ENCODE data around the gene A2ML1. TPM values are rescaled to one million over a fixed set of nuclear protein-coding genes. Genes with fewer than 3 reads are reported as not detected.

Gene A2ML1
- total RNA-seq, 1 donor from 2014 or later: not detected

- no peaks in the 10 kb centered on the region for H3K9me3 Mint-ChIP-seq (ENCODE audit: low read depth)
- no peak overlapping the region for H3K27ac Mint-ChIP-seq (ENCODE audit: unreplicated experiment)
- TF ChIP-seq, protein P1, sequence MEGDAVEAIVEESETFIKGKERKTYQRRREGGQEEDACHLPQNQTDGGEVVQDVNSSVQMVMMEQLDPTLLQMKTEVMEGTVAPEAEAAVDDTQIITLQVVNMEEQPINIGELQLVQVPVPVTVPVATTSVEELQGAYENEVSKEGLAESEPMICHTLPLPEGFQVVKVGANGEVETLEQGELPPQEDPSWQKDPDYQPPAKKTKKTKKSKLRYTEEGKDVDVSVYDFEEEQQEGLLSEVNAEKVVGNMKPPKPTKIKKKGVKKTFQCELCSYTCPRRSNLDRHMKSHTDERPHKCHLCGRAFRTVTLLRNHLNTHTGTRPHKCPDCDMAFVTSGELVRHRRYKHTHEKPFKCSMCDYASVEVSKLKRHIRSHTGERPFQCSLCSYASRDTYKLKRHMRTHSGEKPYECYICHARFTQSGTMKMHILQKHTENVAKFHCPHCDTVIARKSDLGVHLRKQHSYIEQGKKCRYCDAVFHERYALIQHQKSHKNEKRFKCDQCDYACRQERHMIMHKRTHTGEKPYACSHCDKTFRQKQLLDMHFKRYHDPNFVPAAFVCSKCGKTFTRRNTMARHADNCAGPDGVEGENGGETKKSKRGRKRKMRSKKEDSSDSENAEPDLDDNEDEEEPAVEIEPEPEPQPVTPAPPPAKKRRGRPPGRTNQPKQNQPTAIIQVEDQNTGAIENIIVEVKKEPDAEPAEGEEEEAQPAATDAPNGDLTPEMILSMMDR (IDR thresholded peaks at IDR 0.05): no peak
- no peak for DNase-seq (ENCODE audit: low spot score)
- no peak overlapping the region for H3K4me3 Mint-ChIP-seq (ENCODE audit: unreplicated experiment)
- no peaks in the 10 kb centered on the region for H3K36me3 Mint-ChIP-seq (ENCODE audit: low read depth)
- H3K27me3 Mint-ChIP-seq (ENCODE audit: low read depth): peaks cover 13% of the 10 kb centered on the region
- no peaks in the 10 kb centered on the region for H3K4me1 Mint-ChIP-seq (ENCODE audit: low read depth)
These were observed 8.7 kb downstream of the A2ML1 start for GRCh38 chr12:8831116-8831515.

GRCh38 chr12:8832500-8832899 lies 10.1 kb downstream of the A2ML1 start:
- Mint-ChIP-seq H3K27me3 (ENCODE audit: low read depth) (peaks cover 16% of the 10 kb centered on the region), H3K27ac (ENCODE audit: unreplicated experiment) (no peak overlapping the region), H3K9me3 (ENCODE audit: low read depth) (no peaks in the 10 kb centered on the region), H3K4me1 (ENCODE audit: low read depth) (no peaks in the 10 kb centered on the region), H3K4me3 (ENCODE audit: unreplicated experiment) (no peak overlapping the region), H3K36me3 (ENCODE audit: low read depth) (no peaks in the 10 kb centered on the region)
- TF ChIP-seq, protein P1 (IDR thresholded peaks at IDR 0.05): no peak
- no peak for DNase-seq (ENCODE audit: low spot score)

DNA sequence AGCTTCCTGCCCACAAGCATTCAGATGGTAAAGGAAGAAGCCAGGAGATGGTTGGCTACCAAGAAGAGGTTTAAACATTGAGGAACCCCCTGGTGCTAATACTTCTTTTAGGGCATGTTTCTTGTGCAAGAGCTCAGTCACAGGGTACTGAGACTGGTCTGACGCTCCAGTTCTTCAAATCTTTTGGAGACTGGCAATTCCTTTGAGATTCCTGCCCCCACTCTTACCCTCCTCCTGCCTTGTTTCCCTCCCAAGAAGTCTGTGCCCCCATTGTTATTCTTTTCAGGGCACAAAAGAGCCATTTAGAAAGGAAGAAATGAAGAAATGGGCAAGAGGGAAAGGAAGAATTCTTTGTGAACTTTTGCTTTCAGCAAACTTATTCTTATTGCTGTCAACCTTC lies 11.8 kb downstream of the A2ML1 start:
- DNase-seq (ENCODE audit: low spot score): no peak
- TF ChIP-seq, protein P1 (IDR thresholded peaks at IDR 0.05): no peak
- H3K27ac Mint-ChIP-seq (ENCODE audit: unreplicated experiment): no peak overlapping the region
- H3K9me3 Mint-ChIP-seq (ENCODE audit: low read depth): no peaks in the 10 kb centered on the region
- no peaks in the 10 kb centered on the region for H3K4me1 Mint-ChIP-seq (ENCODE audit: low read depth)
- H3K27me3 Mint-ChIP-seq (ENCODE audit: low read depth): peaks cover 25% of the 10 kb centered on the region
- no peaks in the 10 kb centered on the region for H3K36me3 Mint-ChIP-seq (ENCODE audit: low read depth)
- H3K4me3 Mint-ChIP-seq (ENCODE audit: unreplicated experiment): no peak overlapping the region

DNA sequence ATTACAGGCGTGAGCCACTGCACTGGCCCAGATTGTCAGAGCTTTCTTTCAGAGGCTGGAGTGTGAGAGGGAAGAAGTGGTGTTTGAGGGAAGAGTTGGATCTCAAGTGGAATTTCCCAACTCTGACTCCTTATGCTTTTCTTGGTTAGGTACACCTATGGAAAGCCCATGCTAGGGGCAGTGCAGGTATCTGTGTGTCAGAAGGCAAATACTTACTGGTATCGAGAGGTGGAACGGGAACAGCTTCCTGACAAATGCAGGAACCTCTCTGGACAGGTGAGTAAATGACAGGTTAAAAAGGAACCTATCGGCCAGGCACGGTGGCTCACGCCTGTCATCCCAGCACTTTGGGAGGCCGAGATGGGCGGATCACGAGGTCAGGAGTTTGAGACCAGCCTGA lies 14.9 kb downstream of the A2ML1 start:
- Mint-ChIP-seq H3K27ac (ENCODE audit: unreplicated experiment) (no peak overlapping the region), H3K4me3 (ENCODE audit: unreplicated experiment) (no peak overlapping the region), H3K27me3 (ENCODE audit: low read depth) (peaks cover 26% of the 10 kb centered on the region), H3K36me3 (ENCODE audit: low read depth) (no peaks in the 10 kb centered on the region), H3K4me1 (ENCODE audit: low read depth) (no peaks in the 10 kb centered on the region), H3K9me3 (ENCODE audit: low read depth) (no peaks in the 10 kb centered on the region)
- TF ChIP-seq, protein P1 (IDR thresholded peaks at IDR 0.05): no peak
- DNase-seq (ENCODE audit: low spot score): no peak

DNA sequence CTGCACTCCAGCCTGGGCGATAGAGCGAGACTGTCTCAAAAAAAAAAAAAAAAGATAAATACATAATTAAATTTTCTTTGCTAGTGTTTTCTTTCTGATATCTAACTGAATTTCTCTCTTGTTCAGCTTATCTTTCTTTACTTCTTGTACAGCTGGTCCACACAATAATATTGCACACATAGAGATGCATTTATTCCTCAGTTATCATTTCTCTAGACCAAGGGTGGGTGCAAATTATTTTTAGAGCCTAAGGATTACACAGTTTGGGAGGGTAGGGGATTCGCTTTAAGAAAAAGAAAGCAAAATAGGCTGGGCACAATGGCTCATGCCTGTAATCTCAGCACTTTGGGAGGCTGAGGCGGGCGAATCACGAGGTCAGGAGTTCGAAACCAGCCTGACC lies 17.9 kb downstream of the A2ML1 start:
- TF ChIP-seq, protein P1 (IDR thresholded peaks at IDR 0.05): no peak
- Mint-ChIP-seq H3K27me3 (ENCODE audit: low read depth) (peaks cover 16% of the 10 kb centered on the region), H3K4me1 (ENCODE audit: low read depth) (peaks cover 5% of the 10 kb centered on the region), H3K4me3 (ENCODE audit: unreplicated experiment) (no peak overlapping the region), H3K36me3 (ENCODE audit: low read depth) (no peaks in the 10 kb centered on the region), H3K27ac (ENCODE audit: unreplicated experiment) (no peak overlapping the region), H3K9me3 (ENCODE audit: low read depth) (no peaks in the 10 kb centered on the region)
- no peak for DNase-seq (ENCODE audit: low spot score)
